Measurements from ENCODE around the gene TENT4A.

DNA sequence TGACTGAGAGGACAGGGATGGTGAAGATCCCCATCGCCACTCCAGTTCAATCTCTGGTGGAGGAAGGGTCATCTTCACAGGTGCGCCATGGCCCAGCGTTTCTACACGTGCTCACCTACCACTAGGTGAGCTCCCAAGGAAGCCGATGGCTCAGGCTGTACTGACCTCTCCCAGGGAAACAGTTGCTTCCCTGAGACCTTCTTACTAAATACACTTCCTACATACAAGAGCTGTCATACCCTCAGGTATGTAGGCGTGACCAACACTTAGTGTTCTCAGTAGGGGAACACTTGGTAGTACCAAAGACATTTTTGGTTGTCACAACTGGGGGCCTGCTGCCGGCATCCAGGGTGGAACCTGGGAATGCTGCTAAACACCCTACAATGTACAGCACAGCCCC, 75.2 kb downstream of the TENT4A start:
- no peak for TF ChIP-seq EZH2 (IDR thresholded peaks at IDR 0.05; ENCODE audit: borderline replicate concordance, low read length)
- TF ChIP-seq, protein P1, sequence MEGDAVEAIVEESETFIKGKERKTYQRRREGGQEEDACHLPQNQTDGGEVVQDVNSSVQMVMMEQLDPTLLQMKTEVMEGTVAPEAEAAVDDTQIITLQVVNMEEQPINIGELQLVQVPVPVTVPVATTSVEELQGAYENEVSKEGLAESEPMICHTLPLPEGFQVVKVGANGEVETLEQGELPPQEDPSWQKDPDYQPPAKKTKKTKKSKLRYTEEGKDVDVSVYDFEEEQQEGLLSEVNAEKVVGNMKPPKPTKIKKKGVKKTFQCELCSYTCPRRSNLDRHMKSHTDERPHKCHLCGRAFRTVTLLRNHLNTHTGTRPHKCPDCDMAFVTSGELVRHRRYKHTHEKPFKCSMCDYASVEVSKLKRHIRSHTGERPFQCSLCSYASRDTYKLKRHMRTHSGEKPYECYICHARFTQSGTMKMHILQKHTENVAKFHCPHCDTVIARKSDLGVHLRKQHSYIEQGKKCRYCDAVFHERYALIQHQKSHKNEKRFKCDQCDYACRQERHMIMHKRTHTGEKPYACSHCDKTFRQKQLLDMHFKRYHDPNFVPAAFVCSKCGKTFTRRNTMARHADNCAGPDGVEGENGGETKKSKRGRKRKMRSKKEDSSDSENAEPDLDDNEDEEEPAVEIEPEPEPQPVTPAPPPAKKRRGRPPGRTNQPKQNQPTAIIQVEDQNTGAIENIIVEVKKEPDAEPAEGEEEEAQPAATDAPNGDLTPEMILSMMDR (conservative IDR thresholded peaks at IDR 0.05 in 1 of 2, IDR thresholded peaks at IDR 0.05 in 1 of 2; ENCODE audit: extremely low read depth in 1 of 2, insufficient read depth in 1 of 2, low read depth in 1 of 2, low read length in 2 of 2): no peak

Data from mammary epithelial cell (primary cell).